Cardiac muscle cell (in vitro differentiated cells and primary cell): ENCODE results near the gene ZNF652. TPM values are rescaled to one million over a fixed set of nuclear protein-coding genes. Genes with fewer than 3 reads are reported as not detected.

Experiments
- DNase-seq, 2 donors: peaks; one replicate each; pipeline versions ENCODE4 v3.0.0 to v3.0.0-alpha.2; 2010 to 2017; ENCODE audit warnings: low read depth in 1 of 2, low spot score in 1 of 2
- H3K27ac ChIP-seq: fragments of 200-600 bp; sonication (generic); 2 replicates; pipeline ENCODE4 v1.5.1; 2016
- H3K27me3 ChIP-seq: fragments of 200-600 bp; sonication (generic); 2 replicates; pipeline ENCODE4 v1.6.0; 2016; ENCODE audit warnings: control low read depth
- H3K36me3 ChIP-seq: fragments of 200-600 bp; sonication (generic); 2 replicates; pipeline ENCODE4 v1.5.1; 2016; ENCODE audit warnings: control low read depth
- H3K4me1 ChIP-seq: fragments of 200-600 bp; sonication (generic); 2 replicates; pipeline ENCODE4 v1.8.1; 2017; ENCODE audit warnings: low read depth, mild to moderate bottlenecking, mixed run types
- H3K4me3 ChIP-seq: fragments of 200-600 bp; sonication (generic); 2 replicates; pipeline ENCODE4 v1.5.1; 2016; ENCODE audit warnings: mild to moderate bottlenecking
- H3K9me3 ChIP-seq: fragments of 200-600 bp; sonication (generic); 2 replicates; pipeline ENCODE4 v1.5.1; 2017; ENCODE audit warnings: low read depth, mild to moderate bottlenecking, control low read depth
- polyA plus RNA-seq: library from polyadenylated mRNA; unstranded; fragments of >200 nt; fragmentation: Nextera tagmentation; extraction: Ambion mirVana; gene quantifications from 2 replicates; pipeline ENCODE4 v1.2.1, GENCODE V29; 2016
- total RNA-seq: library from RNA; depleted of rRNA; stranded (reverse); fragments of >200 nt; gene quantifications from 2 replicates; pipeline ENCODE4 v1.2.3, GENCODE V29; 2016
- TF ChIP-seq, protein P1 (sequence below): IDR thresholded peaks from 2 replicates; pipeline ENCODE4 v1.5.1; 2012; ENCODE audit warnings: low read depth, mild to moderate bottlenecking, low read length

Gene ZNF652
- total and polyA plus RNA-seq, 2 experiments from 2014 or later = 27.4 to 48.5 TPM

DNA sequence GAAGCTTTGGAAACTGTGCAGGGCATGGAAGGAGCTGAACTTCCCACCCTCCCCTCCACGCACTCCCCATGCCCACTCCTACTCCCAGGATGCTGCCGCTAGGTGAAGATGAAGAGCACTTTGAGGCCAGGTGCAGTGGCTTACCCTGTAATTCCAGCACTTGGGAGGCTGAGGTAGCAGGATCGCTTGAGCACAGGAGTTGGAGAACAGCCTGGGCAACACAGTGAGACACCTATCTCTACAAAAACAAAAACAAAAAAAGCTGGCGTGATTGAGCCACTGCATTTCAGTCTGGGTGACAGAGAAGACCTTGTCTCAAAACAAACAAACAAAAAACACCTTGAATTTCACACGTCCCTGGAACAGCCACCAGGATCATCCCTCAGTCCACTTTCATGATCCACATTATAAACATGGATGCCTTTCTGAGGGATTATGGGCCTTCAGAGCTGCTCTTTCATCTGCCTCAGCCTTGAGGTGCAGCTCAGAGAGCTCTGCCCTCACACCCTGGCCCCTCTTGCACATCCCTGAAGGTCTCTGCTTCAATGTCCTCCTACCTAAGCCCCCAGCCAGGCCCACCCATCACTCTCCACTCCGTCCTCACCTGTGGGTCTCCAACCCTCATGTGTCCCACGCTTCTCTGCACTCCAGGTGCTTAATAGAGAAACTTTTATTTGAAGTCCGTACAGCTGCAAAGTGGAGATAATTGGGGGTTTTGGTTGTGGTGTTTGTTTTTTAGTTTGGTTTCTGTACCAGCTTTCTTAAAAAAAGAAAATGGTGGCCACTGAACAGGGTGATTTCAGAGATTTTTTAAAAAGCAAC is 26.9 kb upstream of the ZNF652 start:
- H3K9me3 ChIP-seq = no peaks in the 10 kb centered on the region
- no peak overlapping the region for H3K4me3 ChIP-seq
- no peaks in the 10 kb centered on the region for H3K27me3 ChIP-seq
- DNase-seq = no peak
- H3K4me1 ChIP-seq = no peaks in the 10 kb centered on the region
- TF ChIP-seq, protein P1, sequence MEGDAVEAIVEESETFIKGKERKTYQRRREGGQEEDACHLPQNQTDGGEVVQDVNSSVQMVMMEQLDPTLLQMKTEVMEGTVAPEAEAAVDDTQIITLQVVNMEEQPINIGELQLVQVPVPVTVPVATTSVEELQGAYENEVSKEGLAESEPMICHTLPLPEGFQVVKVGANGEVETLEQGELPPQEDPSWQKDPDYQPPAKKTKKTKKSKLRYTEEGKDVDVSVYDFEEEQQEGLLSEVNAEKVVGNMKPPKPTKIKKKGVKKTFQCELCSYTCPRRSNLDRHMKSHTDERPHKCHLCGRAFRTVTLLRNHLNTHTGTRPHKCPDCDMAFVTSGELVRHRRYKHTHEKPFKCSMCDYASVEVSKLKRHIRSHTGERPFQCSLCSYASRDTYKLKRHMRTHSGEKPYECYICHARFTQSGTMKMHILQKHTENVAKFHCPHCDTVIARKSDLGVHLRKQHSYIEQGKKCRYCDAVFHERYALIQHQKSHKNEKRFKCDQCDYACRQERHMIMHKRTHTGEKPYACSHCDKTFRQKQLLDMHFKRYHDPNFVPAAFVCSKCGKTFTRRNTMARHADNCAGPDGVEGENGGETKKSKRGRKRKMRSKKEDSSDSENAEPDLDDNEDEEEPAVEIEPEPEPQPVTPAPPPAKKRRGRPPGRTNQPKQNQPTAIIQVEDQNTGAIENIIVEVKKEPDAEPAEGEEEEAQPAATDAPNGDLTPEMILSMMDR = no peak
- no peak overlapping the region for H3K27ac ChIP-seq
- no peaks in the 10 kb centered on the region for H3K36me3 ChIP-seq

DNA sequence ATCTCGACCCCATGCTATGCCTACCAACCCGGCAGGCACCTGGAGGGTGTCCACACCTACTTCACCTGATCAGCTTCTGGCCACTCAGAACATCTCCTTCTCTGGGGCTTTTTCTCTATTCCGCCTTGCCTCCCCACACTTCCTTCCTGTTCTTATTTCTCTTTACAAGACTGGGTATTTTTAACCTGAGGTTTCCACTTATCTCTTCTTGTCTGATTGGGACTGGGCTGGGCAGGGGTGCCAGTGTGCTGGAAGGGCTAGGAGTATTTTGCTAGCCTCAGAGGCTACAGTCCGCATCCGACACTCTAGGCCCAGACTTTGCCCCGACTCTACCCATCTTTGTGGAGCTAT is 26.2 kb upstream of the ZNF652 start:
- no peak overlapping the region for H3K4me3 ChIP-seq
- H3K36me3 ChIP-seq = no peaks in the 10 kb centered on the region
- TF ChIP-seq, protein P1 = no peak
- no peaks in the 10 kb centered on the region for H3K4me1 ChIP-seq
- no peak overlapping the region for H3K27ac ChIP-seq
- H3K9me3 ChIP-seq = no peaks in the 10 kb centered on the region
- DNase-seq = no peak
- no peaks in the 10 kb centered on the region for H3K27me3 ChIP-seq

DNA sequence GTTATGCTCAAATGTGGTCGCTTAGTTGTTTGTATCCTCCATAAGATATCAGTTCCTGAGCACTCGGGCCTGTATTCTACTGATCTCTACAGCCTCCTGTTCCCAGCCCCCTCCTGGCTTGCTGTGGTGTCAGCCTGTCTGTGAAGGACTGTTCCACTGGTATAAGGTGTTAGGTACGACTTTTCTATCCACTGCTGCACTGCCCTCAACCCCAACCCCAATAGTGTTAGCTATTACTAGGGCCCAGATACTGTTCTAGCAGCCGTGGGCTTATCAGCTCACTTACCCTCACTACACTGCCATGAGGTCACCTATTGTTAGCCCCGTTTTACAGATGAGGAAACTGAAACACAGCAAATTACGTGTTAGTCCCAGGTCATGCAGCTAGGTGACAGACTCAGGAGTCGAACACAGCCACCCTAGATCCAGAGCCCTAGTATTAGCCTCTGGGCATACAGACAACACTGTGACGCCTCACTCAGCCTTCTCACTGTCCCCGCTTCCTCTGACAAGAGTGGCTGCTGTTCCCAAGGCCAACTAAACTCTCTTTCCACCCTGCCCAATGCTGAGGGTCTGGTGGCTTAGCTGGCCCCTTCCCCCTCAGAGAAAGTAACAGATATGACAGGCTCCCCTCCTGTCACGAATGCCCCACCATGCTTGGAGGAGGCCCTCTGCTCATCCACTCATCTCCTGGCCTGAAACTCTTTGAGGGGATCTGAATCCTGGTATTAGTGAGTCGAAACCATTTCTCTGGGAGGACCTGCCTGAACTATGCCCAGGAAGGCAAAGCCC is 25.6 kb upstream of the ZNF652 start:
- H3K4me3 ChIP-seq = no peak overlapping the region
- no peaks in the 10 kb centered on the region for H3K4me1 ChIP-seq
- no peaks in the 10 kb centered on the region for H3K27me3 ChIP-seq
- no peaks in the 10 kb centered on the region for H3K36me3 ChIP-seq
- DNase-seq = no peak
- no peaks in the 10 kb centered on the region for H3K9me3 ChIP-seq
- no peak overlapping the region for H3K27ac ChIP-seq
- TF ChIP-seq, protein P1 = no peak

DNA sequence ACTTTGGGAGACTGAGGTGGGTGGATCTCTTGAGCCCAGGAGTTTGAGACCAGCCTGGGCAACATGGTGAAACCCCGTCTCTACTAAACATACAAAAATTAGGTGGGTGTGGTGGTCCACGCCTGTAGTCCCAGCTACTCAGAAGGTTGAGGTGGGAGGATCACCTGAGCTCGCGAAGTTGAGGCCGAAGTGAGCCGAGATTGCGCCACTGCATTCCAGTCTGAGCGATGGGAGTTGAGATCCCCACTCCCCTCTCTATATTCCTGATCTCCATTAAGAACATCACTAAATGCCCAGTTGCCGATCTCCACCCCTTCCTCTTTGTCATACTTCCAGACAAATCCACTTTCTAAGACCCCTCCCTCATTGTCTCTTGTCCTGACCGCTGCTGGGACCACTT is 24.3 kb upstream of the ZNF652 start:
- no peak for DNase-seq

DNA sequence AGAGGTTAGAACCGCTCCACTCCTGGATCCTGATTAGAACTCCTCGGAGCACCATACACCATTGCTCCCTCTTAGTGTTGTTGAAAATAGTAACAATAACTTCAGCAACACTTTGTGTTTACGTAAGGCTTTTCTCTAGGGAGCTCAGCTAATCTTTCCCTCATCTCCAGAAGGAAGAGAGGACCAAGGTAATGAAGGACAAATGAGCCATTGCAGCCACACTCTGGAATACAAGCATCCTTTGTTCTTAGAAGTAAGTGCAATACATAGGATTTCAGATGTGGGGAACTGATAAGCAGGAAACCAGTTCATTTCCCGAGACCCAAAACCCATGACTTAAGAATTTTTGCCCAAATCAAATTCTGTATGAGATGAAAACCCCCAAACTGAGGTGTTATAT is 22.9 kb upstream of the ZNF652 start:
- TF ChIP-seq, protein P1 = no peak
- no peaks in the 10 kb centered on the region for H3K36me3 ChIP-seq
- H3K27me3 ChIP-seq = no peaks in the 10 kb centered on the region
- H3K4me1 ChIP-seq = no peaks in the 10 kb centered on the region
- H3K9me3 ChIP-seq = no peaks in the 10 kb centered on the region
- DNase-seq = no peak
- H3K4me3 ChIP-seq = no peak overlapping the region
- H3K27ac ChIP-seq = no peak overlapping the region

More for the DNA sequence above, 24.3 kb upstream of the ZNF652 start:
- Histone ChIP-seq H3K27ac (no peak overlapping the region), H3K4me3 (no peak overlapping the region), H3K27me3 (no peaks in the 10 kb centered on the region), H3K9me3 (no peaks in the 10 kb centered on the region), H3K4me1 (no peaks in the 10 kb centered on the region), H3K36me3 (no peaks in the 10 kb centered on the region)
- TF ChIP-seq, protein P1 = no peak
